ENCODE results near the gene SBNO2.

Gene SBNO2

GRCh38 chr19:1147934-1148549 is 26.0 kb downstream of the SBNO2 start:
- Histone ChIP-seq H2AFZ (ENCODE audit: low read length) (no peak overlapping the region), H3F3A (ENCODE audit: low read depth) (no peaks in the 10 kb centered on the region), H3K79me2 (ENCODE audit: insufficient read depth, low read length) (no peaks in the 10 kb centered on the region), H3K4me2 (ENCODE audit: low read depth, low read length, poor library complexity, severe bottlenecking) (no peak overlapping the region), H3K9ac (ENCODE audit: low read depth, low read length, poor library complexity, severe bottlenecking) (no peak overlapping the region), H3K36me3 (ENCODE audit: insufficient read depth, low read length) (peaks cover 15% of the 10 kb centered on the region; the same call in 1 of the 2 replicates), H3K27me3 (ENCODE audit: insufficient read depth, low read length, poor library complexity, severe bottlenecking) (no peaks in the 10 kb centered on the region), H3K4me1 (ENCODE audit: insufficient read depth, low read length, poor library complexity, severe bottlenecking) (no peaks in the 10 kb centered on the region), H4K20me1 (ENCODE audit: insufficient read depth, low read length, poor library complexity, severe bottlenecking) (no peaks in the 10 kb centered on the region), H3K9me3 (ENCODE audit: insufficient read depth, low read depth, low read length) (no peaks in the 10 kb centered on the region), H3K4me3 (ENCODE audit: low read length, poor library complexity, severe bottlenecking) (no peak overlapping the region), H3K9me2 (replicated peaks; ENCODE audit: low read depth, low read length) (no peaks in the 10 kb centered on the region)
- TF ChIP-seq, protein P1, sequence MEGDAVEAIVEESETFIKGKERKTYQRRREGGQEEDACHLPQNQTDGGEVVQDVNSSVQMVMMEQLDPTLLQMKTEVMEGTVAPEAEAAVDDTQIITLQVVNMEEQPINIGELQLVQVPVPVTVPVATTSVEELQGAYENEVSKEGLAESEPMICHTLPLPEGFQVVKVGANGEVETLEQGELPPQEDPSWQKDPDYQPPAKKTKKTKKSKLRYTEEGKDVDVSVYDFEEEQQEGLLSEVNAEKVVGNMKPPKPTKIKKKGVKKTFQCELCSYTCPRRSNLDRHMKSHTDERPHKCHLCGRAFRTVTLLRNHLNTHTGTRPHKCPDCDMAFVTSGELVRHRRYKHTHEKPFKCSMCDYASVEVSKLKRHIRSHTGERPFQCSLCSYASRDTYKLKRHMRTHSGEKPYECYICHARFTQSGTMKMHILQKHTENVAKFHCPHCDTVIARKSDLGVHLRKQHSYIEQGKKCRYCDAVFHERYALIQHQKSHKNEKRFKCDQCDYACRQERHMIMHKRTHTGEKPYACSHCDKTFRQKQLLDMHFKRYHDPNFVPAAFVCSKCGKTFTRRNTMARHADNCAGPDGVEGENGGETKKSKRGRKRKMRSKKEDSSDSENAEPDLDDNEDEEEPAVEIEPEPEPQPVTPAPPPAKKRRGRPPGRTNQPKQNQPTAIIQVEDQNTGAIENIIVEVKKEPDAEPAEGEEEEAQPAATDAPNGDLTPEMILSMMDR (conservative IDR thresholded peaks at IDR 0.05; ENCODE audit: low read length), result no peak
- no peak for TF ChIP-seq EZH2phosphoT487 (IDR thresholded peaks at IDR 0.05; ENCODE audit: borderline replicate concordance)

DNA sequence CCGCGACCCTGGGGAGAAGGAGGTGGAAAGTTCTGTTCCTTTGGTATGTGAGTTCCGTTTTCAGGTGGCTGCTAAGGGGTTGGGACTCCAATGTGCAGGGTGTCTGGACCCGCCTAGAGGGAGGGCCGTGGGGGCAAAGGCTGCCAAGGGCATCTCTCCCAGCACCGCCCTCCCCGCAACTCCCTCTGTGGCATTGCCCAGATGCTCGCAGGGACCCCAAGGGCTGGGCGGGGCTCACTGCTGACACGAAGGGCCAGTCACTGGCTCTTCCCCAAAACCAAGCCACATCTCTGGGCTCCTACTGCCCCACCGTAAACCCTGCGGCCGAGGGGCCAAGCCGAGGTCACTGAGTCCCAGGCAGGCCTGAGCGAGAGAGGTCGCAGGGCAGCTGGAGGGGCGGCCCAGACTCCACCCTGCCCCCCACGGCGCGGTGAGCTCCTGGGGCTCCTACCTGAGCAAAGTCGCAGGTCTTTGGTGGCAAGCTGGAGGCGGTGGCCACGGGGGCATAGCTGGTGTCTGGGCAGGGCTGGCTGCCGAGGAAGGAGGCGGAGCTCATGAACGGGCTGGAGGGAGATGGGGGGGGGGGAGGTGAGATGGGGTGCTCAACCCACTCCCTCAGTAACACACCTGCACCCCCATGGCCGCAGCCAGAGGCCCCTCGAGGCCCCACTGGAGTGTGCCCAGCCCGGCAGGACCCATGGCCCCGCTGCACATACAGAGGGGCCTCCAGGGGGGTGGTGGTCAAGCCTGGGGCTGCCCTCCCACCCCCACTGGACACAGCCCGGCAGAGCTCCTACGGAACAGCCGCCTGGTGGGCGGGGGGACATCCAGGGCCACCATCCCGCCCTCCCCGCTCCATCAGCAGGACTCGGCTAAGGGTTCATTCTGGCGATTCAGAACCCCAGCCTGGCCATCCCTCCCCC is 26.9 kb downstream of the SBNO2 start:
- Histone ChIP-seq H4K20me1 (ENCODE audit: insufficient read depth, low read length, poor library complexity, severe bottlenecking) (no peaks in the 10 kb centered on the region), H3K4me3 (ENCODE audit: low read length, poor library complexity, severe bottlenecking) (no peak overlapping the region), H3K79me2 (ENCODE audit: insufficient read depth, low read length) (no peaks in the 10 kb centered on the region), H3K9me3 (ENCODE audit: insufficient read depth, low read depth, low read length) (no peaks in the 10 kb centered on the region), H3K4me2 (ENCODE audit: low read depth, low read length, poor library complexity, severe bottlenecking) (no peak overlapping the region), H2AFZ (ENCODE audit: low read length) (no peak overlapping the region), H3K9me2 (replicated peaks; ENCODE audit: low read depth, low read length) (no peaks in the 10 kb centered on the region), H3K36me3 (ENCODE audit: insufficient read depth, low read length) (peaks cover 9% of the 10 kb centered on the region; the same call in 1 of the 2 replicates), H3F3A (ENCODE audit: low read depth) (no peaks in the 10 kb centered on the region), H3K4me1 (ENCODE audit: insufficient read depth, low read length, poor library complexity, severe bottlenecking) (no peaks in the 10 kb centered on the region), H3K27me3 (ENCODE audit: insufficient read depth, low read length, poor library complexity, severe bottlenecking) (no peaks in the 10 kb centered on the region), H3K9ac (ENCODE audit: low read depth, low read length, poor library complexity, severe bottlenecking) (no peak overlapping the region)
- TF ChIP-seq, protein P1 (conservative IDR thresholded peaks at IDR 0.05; ENCODE audit: low read length), result no peak
- TF ChIP-seq EZH2phosphoT487 (IDR thresholded peaks at IDR 0.05; ENCODE audit: borderline replicate concordance), result no peak

- no peaks in the 10 kb centered on the region for H3K27me3 ChIP-seq (ENCODE audit: insufficient read depth, low read length, poor library complexity, severe bottlenecking)
- H3K4me2 ChIP-seq (ENCODE audit: low read depth, low read length, poor library complexity, severe bottlenecking), result no peak overlapping the region
- H4K20me1 ChIP-seq (ENCODE audit: insufficient read depth, low read length, poor library complexity, severe bottlenecking), result no peaks in the 10 kb centered on the region
- no peaks in the 10 kb centered on the region for H3F3A ChIP-seq (ENCODE audit: low read depth)
- H3K9ac ChIP-seq (ENCODE audit: low read depth, low read length, poor library complexity, severe bottlenecking), result no peak overlapping the region
- peaks cover 3% of the 10 kb centered on the region; the same call in 1 of the 2 replicates for H3K36me3 ChIP-seq (ENCODE audit: insufficient read depth, low read length)
- H3K9me2 ChIP-seq (replicated peaks; ENCODE audit: low read depth, low read length), result no peaks in the 10 kb centered on the region
- TF ChIP-seq EZH2phosphoT487 (IDR thresholded peaks at IDR 0.05; ENCODE audit: borderline replicate concordance), result no peak
- TF ChIP-seq, protein P1 (conservative IDR thresholded peaks at IDR 0.05; ENCODE audit: low read length), result no peak
- no peak overlapping the region for H3K4me3 ChIP-seq (ENCODE audit: low read length, poor library complexity, severe bottlenecking)
- H3K79me2 ChIP-seq (ENCODE audit: insufficient read depth, low read length), result no peaks in the 10 kb centered on the region
- H3K9me3 ChIP-seq (ENCODE audit: insufficient read depth, low read depth, low read length), result no peaks in the 10 kb centered on the region
- no peak overlapping the region for H2AFZ ChIP-seq (ENCODE audit: low read length)
- no peaks in the 10 kb centered on the region for H3K4me1 ChIP-seq (ENCODE audit: insufficient read depth, low read length, poor library complexity, severe bottlenecking)
These were observed 27.7 kb downstream of the SBNO2 start for GRCh38 chr19:1146412-1146699.

All from Loucy (cell line).